ENCODE measurements around the gene PRR19. TPM values are rescaled to one million over a fixed set of nuclear protein-coding genes. Genes with fewer than 3 reads are reported as not detected.

Gene PRR19
- total and polyA plus RNA-seq, 10 of the 15 experiments (the other 5 are each of a cell fraction or from before 2014, with no cell fraction given): 0.09 to 1.7 (median 0.73) TPM; not detected in 1

GRCh38 chr19:42333018-42333417, 31.1 kb downstream of the PRR19 start:
- no peak overlapping the region for H3K4me2 ChIP-seq (ENCODE audit: control insufficient read depth, insufficient read depth)
- intact Hi-C loops (cut with micrococcal nuclease; ENCODE audit: unreplicated experiment): no loop called here
- ChIA-PET POLR2A (no interaction called here), CTCF (no interaction called here), RAD21 (ENCODE audit: unreplicated experiment) (no interaction called here), SMC1A (ENCODE audit: uncharacterized antibody, unreplicated experiment) (no interaction called here)
- no peaks in the 10 kb centered on the region for H3K27me3 ChIP-seq (replicated peaks in 1 of 2; ENCODE audit: control insufficient read depth in 2 of 2, insufficient read depth in 2 of 2, low read length in 1 of 2)
- ATAC-seq (no peak), FAIRE-seq (no peak), DNase-seq (ENCODE audit: low read depth, low spot score) (no peak)
- no peak overlapping the region for H3K9ac ChIP-seq (ENCODE audit: control insufficient read depth, insufficient read depth, low read length)
- BruUV-seq (replicated peaks): no TSS peak
- H3K36me3 ChIP-seq (ENCODE audit: control insufficient read depth in 2 of 2, insufficient read depth in 2 of 2, low read length in 1 of 2): peaks cover 0 to 3% of the 10 kb centered on the region in 2 experiments; a peak in 3 of 4 replicates
- no peak overlapping the region for H3K27ac ChIP-seq (ENCODE audit: control insufficient read depth, insufficient read depth)
- H2AFZ ChIP-seq (ENCODE audit: control insufficient read depth, low read depth, low read length): no peak overlapping the region
- 97% methylated on average over 3 of the region's 3 CpGs for WGBS (ENCODE audit: insufficient coverage, insufficient replicate concordance, low lambda C conversion rate, missing lambda C conversion rate)
- no peaks in the 10 kb centered on the region for H4K20me1 ChIP-seq (ENCODE audit: control insufficient read depth, insufficient read depth)
- H3K4me3 ChIP-seq: no peak overlapping the region
- no peaks in the 10 kb centered on the region; the same call in 1 of the 2 replicates for H3K4me1 ChIP-seq (ENCODE audit: control insufficient read depth, insufficient read depth, low read length)
- no peaks in the 10 kb centered on the region; the same call in 1 of the 2 replicates for H3K79me2 ChIP-seq (ENCODE audit: control insufficient read depth, insufficient read depth, low read length)
- in situ Hi-C loops (cut with MboI): no loop called here
- H3K9me3 ChIP-seq (replicated peaks; ENCODE audit: control insufficient read depth, insufficient read depth, low read length): no peaks in the 10 kb centered on the region
- TF ChIP-seq SRF (IDR thresholded peaks at IDR 0.05; ENCODE audit: low read depth in 2 of 2, low read length in 2 of 2) (no peak), YBX1 (IDR thresholded peaks at IDR 0.05) (no peak), MEF2B (IDR thresholded peaks at IDR 0.05; ENCODE audit: partially characterized antibody, poor library complexity, severe bottlenecking) (no peak), MYB (IDR thresholded peaks at IDR 0.05; ENCODE audit: borderline replicate concordance, low read depth, low read length) (no peak), ELK1 (IDR thresholded peaks at IDR 0.05; ENCODE audit: low read depth, low read length) (no peak), KDM1A (IDR thresholded peaks at IDR 0.05; ENCODE audit: borderline replicate concordance) (no peak), TAF1 (IDR thresholded peaks at IDR 0.05; ENCODE audit: borderline replicate concordance, low read depth, low read length) (no peak), WRNIP1 (IDR thresholded peaks at IDR 0.05; ENCODE audit: borderline replicate concordance, low read depth, low read length) (no peak), BRCA1 (IDR thresholded peaks at IDR 0.05; ENCODE audit: low read depth, low read length) (no peak), IRF5 (IDR thresholded peaks at IDR 0.05; ENCODE audit: borderline replicate concordance) (no peak)

Data from GM12878 (cell line).